Neural cell (in vitro differentiated cells): ENCODE measurements around the gene NFILZ. TPM values are rescaled to one million over a fixed set of nuclear protein-coding genes. Genes with fewer than 3 reads are reported as not detected.

ENCODE experiments used
- H2AFZ ChIP-seq: fragments of 200-600, 300-800 bp; sonication (generic), shearing (Covaris generic); 2 replicates; pipeline ENCODE4 v1.6.0; 2014; ENCODE audit warnings: low read depth, mild to moderate bottlenecking, antibody characterized with exemption, low read length, moderate library complexity
- H3F3A ChIP-seq: fragments of 200-600 bp; shearing (Covaris generic); 2 replicates; pipeline ENCODE4 v1.6.1; 2016; ENCODE audit warnings: mild to moderate bottlenecking, moderate library complexity, mixed read lengths, antibody characterized with exemption, low read length; ENCODE audit not compliant: insufficient read depth, poor library complexity, severe bottlenecking
- H3K27ac ChIP-seq: fragments of 200-600, 300-800 bp; sonication (generic), shearing (Covaris generic); 2 replicates; pipeline ENCODE4 v1.5.1; 2014; ENCODE audit warnings: mild to moderate bottlenecking, low read length, moderate library complexity
- H3K27me3 ChIP-seq: fragments of 300-800, 200-600 bp; sonication (generic), shearing (Covaris generic); 2 replicates; pipeline ENCODE4 v1.6.0; 2014; ENCODE audit warnings: mild to moderate bottlenecking, low read depth, low read length, moderate library complexity; ENCODE audit not compliant: insufficient read depth
- H3K36me3 ChIP-seq: fragments of 300-800, 200-600 bp; sonication (generic), shearing (Covaris generic); 2 replicates; pipeline ENCODE4 v1.5.1; 2014; ENCODE audit warnings: mild to moderate bottlenecking, antibody characterized with exemption, low read length, moderate library complexity; ENCODE audit not compliant: insufficient read depth
- H3K4me2 ChIP-seq: fragments of 300-800, 200-600 bp; sonication (generic), shearing (Covaris generic); 2 replicates; pipeline ENCODE4 v1.6.0; 2014; ENCODE audit warnings: mild to moderate bottlenecking, low read length
- H3K4me3 ChIP-seq: fragments of 300-800, 200-600 bp; sonication (generic), shearing (Covaris generic); 2 replicates; pipeline ENCODE4 v1.5.1; 2014; ENCODE audit warnings: mild to moderate bottlenecking, low read length, moderate library complexity
- H3K79me2 ChIP-seq: fragments of 200-600 bp; shearing (Covaris generic); replicated peaks from 2 replicates; pipeline ENCODE4 v1.6.0; 2014; ENCODE audit warnings: mild to moderate bottlenecking, low read length, moderate library complexity; ENCODE audit not compliant: insufficient read depth
- H3K9ac ChIP-seq: fragments of 300-800, 200-600 bp; sonication (generic), shearing (Covaris generic); 2 replicates; pipeline ENCODE4 v1.6.1; 2016; ENCODE audit warnings: mild to moderate bottlenecking, low read length, mixed read lengths
- H3K9me2 ChIP-seq: fragments of 200-600 bp; shearing (Covaris generic); 2 replicates; pipeline ENCODE4 v1.6.1; 2016; ENCODE audit warnings: mild to moderate bottlenecking, low read length, mixed read lengths; ENCODE audit not compliant: insufficient read depth
- H3K9me3 ChIP-seq: fragments of 200-600, 300-800 bp; sonication (generic), shearing (Covaris generic); 2 replicates; pipeline ENCODE4 v1.6.1; 2016; ENCODE audit warnings: mild to moderate bottlenecking, mixed run types, low read length, moderate library complexity, mixed read lengths
- H4K20me1 ChIP-seq: fragments of 200-600 bp; shearing (Covaris generic); 2 replicates; pipeline ENCODE4 v1.6.1; 2016; ENCODE audit warnings: mild to moderate bottlenecking, mixed run types; ENCODE audit not compliant: insufficient read depth
- EP300 ChIP-seq: fragments of 450-650 bp; conservative IDR thresholded peaks from 2 replicates; pipeline ENCODE4 v1.6.1; 2014; ENCODE audit warnings: antibody characterized with exemption, mild to moderate bottlenecking, moderate library complexity; ENCODE audit not compliant: poor library complexity, severe bottlenecking
- EZH2 ChIP-seq: fragments of 200-600, 300-800 bp; shearing (Covaris generic), sonication (generic); IDR thresholded peaks from 2 replicates; pipeline ENCODE4 v1.6.1; 2014; ENCODE audit warnings: antibody characterized with exemption, low read length, borderline replicate concordance, mild to moderate bottlenecking; ENCODE audit not compliant: insufficient read depth, poor library complexity, severe bottlenecking
- MXI1 ChIP-seq: fragments of 450-650 bp; conservative IDR thresholded peaks from 2 replicates; pipeline ENCODE4 v1.6.1; 2014; ENCODE audit warnings: antibody characterized with exemption, mild to moderate bottlenecking; ENCODE audit not compliant: poor library complexity, severe bottlenecking
- POLR2AphosphoS5 ChIP-seq: IDR thresholded peaks from 2 replicates; pipeline ENCODE4 v1.6.1; 2012
- RAD21 ChIP-seq: fragments of 450-650 bp; conservative IDR thresholded peaks from 2 replicates; pipeline ENCODE4 v1.6.1; 2014; ENCODE audit warnings: antibody characterized with exemption, mild to moderate bottlenecking, moderate library complexity
- SMC3 ChIP-seq: fragments of 450-650 bp; conservative IDR thresholded peaks from 2 replicates; pipeline ENCODE4 v1.6.1; 2014; ENCODE audit warnings: antibody characterized with exemption, mild to moderate bottlenecking, moderate library complexity; ENCODE audit not compliant: poor library complexity
- TAF1 ChIP-seq: IDR thresholded peaks from 2 replicates; pipeline ENCODE4 v1.6.1; 2012; ENCODE audit warnings: low read depth
- polyA plus RNA-seq: library from polyadenylated mRNA; depleted of rRNA; stranded (reverse); fragments of >200 nt; gene quantifications from 2 replicates; pipeline ENCODE4 v1.2.3, GENCODE V29; 2014
- TF ChIP-seq, protein P1 (sequence below): IDR thresholded peaks from 2 replicates; pipeline ENCODE4 v1.6.1; 2012; ENCODE audit warnings: borderline replicate concordance
- TF ChIP-seq, protein P2 (sequence below): fragments of 450-650 bp; IDR thresholded peaks from 2 replicates; pipeline ENCODE4 v1.5.1; 2014; ENCODE audit warnings: antibody characterized with exemption, mild to moderate bottlenecking, moderate library complexity; ENCODE audit not compliant: poor library complexity, severe bottlenecking

The NFILZ gene
- polyA plus RNA-seq, 1 donor from 2014 or later: not detected

DNA sequence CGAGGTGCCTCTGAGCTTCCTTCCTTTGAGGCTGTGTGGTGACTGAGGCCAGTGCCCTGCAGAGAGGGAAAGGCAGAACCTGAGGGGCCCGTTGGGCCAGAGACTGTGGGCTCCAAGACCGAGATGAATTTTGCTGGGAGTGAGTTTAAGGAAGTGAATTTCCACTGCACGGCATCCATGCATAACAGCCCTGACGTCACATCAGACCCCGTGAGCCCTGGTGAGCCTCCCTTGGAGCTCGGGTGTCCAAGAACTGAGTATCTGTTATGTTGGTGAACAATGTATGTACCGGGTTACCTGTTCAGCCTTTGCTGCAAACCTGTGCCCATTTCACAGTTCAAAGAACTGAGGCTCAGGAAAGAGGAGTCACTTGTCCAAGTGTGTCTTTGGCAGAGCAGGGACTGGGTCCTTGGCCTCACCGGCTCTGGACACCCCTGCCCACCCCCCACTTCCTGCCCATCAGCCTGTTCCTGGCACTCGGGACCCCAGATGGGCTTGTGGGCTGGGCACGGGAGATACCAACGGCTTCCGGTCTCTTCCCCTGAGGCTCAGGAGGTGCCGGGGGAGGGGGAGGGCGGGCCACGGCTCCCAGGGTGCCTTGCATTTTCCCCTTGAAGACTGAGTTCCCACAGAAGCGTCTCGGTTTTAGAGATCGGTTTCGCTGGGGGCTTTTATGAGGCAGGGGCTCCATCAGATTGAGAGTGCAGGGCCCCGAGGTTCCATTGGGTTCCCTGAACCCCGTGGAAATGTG lies 33.7 kb downstream of the NFILZ start:
- TF ChIP-seq, protein P1, sequence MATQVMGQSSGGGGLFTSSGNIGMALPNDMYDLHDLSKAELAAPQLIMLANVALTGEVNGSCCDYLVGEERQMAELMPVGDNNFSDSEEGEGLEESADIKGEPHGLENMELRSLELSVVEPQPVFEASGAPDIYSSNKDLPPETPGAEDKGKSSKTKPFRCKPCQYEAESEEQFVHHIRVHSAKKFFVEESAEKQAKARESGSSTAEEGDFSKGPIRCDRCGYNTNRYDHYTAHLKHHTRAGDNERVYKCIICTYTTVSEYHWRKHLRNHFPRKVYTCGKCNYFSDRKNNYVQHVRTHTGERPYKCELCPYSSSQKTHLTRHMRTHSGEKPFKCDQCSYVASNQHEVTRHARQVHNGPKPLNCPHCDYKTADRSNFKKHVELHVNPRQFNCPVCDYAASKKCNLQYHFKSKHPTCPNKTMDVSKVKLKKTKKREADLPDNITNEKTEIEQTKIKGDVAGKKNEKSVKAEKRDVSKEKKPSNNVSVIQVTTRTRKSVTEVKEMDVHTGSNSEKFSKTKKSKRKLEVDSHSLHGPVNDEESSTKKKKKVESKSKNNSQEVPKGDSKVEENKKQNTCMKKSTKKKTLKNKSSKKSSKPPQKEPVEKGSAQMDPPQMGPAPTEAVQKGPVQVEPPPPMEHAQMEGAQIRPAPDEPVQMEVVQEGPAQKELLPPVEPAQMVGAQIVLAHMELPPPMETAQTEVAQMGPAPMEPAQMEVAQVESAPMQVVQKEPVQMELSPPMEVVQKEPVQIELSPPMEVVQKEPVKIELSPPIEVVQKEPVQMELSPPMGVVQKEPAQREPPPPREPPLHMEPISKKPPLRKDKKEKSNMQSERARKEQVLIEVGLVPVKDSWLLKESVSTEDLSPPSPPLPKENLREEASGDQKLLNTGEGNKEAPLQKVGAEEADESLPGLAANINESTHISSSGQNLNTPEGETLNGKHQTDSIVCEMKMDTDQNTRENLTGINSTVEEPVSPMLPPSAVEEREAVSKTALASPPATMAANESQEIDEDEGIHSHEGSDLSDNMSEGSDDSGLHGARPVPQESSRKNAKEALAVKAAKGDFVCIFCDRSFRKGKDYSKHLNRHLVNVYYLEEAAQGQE: no peak
- TF ChIP-seq RAD21 (no peak), MXI1 (no peak), POLR2AphosphoS5 (no peak), EZH2 (no peak), TAF1 (no peak), SMC3 (no peak), EP300 (no peak)
- TF ChIP-seq, protein P2, sequence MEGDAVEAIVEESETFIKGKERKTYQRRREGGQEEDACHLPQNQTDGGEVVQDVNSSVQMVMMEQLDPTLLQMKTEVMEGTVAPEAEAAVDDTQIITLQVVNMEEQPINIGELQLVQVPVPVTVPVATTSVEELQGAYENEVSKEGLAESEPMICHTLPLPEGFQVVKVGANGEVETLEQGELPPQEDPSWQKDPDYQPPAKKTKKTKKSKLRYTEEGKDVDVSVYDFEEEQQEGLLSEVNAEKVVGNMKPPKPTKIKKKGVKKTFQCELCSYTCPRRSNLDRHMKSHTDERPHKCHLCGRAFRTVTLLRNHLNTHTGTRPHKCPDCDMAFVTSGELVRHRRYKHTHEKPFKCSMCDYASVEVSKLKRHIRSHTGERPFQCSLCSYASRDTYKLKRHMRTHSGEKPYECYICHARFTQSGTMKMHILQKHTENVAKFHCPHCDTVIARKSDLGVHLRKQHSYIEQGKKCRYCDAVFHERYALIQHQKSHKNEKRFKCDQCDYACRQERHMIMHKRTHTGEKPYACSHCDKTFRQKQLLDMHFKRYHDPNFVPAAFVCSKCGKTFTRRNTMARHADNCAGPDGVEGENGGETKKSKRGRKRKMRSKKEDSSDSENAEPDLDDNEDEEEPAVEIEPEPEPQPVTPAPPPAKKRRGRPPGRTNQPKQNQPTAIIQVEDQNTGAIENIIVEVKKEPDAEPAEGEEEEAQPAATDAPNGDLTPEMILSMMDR: no peak
- H3K9me2 ChIP-seq: no peaks in the 10 kb centered on the region
- H3K9me3 ChIP-seq: no peaks in the 10 kb centered on the region
- no peak overlapping the region for H3K4me2 ChIP-seq
- H4K20me1 ChIP-seq: no peaks in the 10 kb centered on the region
- no peaks in the 10 kb centered on the region for H3K27me3 ChIP-seq
- no peak overlapping the region for H2AFZ ChIP-seq
- no peaks in the 10 kb centered on the region for H3K36me3 ChIP-seq
- no peak overlapping the region for H3K27ac ChIP-seq
- H3K4me3 ChIP-seq: no peak overlapping the region
- no peaks in the 10 kb centered on the region for H3K79me2 ChIP-seq
- H3F3A ChIP-seq: no peaks in the 10 kb centered on the region
- H3K9ac ChIP-seq: no peak overlapping the region

DNA sequence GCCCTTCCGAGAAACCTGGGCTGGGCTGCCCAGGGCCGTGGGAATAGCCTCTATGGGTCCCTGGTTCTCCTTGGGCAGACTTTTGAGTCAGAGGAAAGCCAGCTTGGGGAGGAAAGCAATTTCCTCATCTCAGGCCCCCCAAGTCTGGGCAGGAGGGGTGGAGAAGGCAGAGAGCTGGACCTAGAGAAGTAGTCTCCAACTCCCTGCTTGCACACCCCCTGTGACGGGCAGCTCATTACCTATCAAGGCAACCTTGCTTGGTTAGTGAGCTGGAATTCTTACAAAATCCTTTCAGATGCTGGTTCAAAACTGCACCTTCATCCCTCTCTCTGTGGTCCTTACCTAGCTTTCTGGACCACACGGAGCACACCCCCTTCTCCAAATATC lies 34.2 kb downstream of the NFILZ start:
- no peaks in the 10 kb centered on the region for H4K20me1 ChIP-seq
- no peak overlapping the region for H3K9ac ChIP-seq
- TF ChIP-seq, protein P2: no peak
- no peak for TF ChIP-seq MXI1
- TF ChIP-seq TAF1: no peak
- no peak for TF ChIP-seq EZH2
- H3K36me3 ChIP-seq: no peaks in the 10 kb centered on the region
- H2AFZ ChIP-seq: no peak overlapping the region
- no peak overlapping the region for H3K4me2 ChIP-seq
- no peak overlapping the region for H3K4me3 ChIP-seq
- H3K79me2 ChIP-seq: no peaks in the 10 kb centered on the region
- H3K27ac ChIP-seq: no peak overlapping the region
- H3K27me3 ChIP-seq: no peaks in the 10 kb centered on the region
- no peaks in the 10 kb centered on the region for H3F3A ChIP-seq
- no peaks in the 10 kb centered on the region for H3K9me3 ChIP-seq
- no peaks in the 10 kb centered on the region for H3K9me2 ChIP-seq
